ENCODE results near the gene KRTAP5-8. TPM values are rescaled to one million over a fixed set of nuclear protein-coding genes. Genes with fewer than 3 reads are reported as not detected.

KRTAP5-8 gene
- total and polyA plus RNA-seq, 2 experiments from 2014 or later = not detected

DNA sequence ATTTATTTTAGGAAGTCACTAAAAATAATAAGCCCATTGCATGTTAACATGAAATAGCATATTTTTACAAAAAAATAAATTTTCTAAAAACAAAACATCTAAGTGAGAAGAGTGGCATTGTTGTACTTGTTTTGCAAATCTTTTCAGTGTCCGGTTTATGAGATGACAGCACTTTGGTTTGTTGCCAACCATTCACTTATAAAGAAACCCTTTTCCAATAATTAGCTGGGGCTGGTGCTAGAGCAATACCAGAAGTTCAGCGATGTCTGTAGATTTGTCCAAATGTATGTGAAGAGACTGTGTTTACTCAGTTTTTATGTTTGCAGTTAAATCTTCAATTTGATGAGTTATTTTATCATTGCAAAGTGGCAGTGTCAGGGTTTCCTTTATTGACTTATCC is 32.8 kb upstream of the KRTAP5-8 start:
- no peak for TF ChIP-seq EZH2phosphoT487 (IDR thresholded peaks at IDR 0.05; ENCODE audit: unreplicated experiment)
- TF ChIP-seq ZNF331 (CRISPR knock-in tag; IDR thresholded peaks at IDR 0.05; ENCODE audit: low read depth) = no peak
- TF ChIP-seq, protein P1, sequence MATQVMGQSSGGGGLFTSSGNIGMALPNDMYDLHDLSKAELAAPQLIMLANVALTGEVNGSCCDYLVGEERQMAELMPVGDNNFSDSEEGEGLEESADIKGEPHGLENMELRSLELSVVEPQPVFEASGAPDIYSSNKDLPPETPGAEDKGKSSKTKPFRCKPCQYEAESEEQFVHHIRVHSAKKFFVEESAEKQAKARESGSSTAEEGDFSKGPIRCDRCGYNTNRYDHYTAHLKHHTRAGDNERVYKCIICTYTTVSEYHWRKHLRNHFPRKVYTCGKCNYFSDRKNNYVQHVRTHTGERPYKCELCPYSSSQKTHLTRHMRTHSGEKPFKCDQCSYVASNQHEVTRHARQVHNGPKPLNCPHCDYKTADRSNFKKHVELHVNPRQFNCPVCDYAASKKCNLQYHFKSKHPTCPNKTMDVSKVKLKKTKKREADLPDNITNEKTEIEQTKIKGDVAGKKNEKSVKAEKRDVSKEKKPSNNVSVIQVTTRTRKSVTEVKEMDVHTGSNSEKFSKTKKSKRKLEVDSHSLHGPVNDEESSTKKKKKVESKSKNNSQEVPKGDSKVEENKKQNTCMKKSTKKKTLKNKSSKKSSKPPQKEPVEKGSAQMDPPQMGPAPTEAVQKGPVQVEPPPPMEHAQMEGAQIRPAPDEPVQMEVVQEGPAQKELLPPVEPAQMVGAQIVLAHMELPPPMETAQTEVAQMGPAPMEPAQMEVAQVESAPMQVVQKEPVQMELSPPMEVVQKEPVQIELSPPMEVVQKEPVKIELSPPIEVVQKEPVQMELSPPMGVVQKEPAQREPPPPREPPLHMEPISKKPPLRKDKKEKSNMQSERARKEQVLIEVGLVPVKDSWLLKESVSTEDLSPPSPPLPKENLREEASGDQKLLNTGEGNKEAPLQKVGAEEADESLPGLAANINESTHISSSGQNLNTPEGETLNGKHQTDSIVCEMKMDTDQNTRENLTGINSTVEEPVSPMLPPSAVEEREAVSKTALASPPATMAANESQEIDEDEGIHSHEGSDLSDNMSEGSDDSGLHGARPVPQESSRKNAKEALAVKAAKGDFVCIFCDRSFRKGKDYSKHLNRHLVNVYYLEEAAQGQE (IDR thresholded peaks at IDR 0.05; ENCODE audit: unreplicated experiment) = no peak
- no peak for TF ChIP-seq EZH2 (IDR thresholded peaks at IDR 0.05; ENCODE audit: low read depth, unreplicated experiment)
- TF ChIP-seq, protein P2, sequence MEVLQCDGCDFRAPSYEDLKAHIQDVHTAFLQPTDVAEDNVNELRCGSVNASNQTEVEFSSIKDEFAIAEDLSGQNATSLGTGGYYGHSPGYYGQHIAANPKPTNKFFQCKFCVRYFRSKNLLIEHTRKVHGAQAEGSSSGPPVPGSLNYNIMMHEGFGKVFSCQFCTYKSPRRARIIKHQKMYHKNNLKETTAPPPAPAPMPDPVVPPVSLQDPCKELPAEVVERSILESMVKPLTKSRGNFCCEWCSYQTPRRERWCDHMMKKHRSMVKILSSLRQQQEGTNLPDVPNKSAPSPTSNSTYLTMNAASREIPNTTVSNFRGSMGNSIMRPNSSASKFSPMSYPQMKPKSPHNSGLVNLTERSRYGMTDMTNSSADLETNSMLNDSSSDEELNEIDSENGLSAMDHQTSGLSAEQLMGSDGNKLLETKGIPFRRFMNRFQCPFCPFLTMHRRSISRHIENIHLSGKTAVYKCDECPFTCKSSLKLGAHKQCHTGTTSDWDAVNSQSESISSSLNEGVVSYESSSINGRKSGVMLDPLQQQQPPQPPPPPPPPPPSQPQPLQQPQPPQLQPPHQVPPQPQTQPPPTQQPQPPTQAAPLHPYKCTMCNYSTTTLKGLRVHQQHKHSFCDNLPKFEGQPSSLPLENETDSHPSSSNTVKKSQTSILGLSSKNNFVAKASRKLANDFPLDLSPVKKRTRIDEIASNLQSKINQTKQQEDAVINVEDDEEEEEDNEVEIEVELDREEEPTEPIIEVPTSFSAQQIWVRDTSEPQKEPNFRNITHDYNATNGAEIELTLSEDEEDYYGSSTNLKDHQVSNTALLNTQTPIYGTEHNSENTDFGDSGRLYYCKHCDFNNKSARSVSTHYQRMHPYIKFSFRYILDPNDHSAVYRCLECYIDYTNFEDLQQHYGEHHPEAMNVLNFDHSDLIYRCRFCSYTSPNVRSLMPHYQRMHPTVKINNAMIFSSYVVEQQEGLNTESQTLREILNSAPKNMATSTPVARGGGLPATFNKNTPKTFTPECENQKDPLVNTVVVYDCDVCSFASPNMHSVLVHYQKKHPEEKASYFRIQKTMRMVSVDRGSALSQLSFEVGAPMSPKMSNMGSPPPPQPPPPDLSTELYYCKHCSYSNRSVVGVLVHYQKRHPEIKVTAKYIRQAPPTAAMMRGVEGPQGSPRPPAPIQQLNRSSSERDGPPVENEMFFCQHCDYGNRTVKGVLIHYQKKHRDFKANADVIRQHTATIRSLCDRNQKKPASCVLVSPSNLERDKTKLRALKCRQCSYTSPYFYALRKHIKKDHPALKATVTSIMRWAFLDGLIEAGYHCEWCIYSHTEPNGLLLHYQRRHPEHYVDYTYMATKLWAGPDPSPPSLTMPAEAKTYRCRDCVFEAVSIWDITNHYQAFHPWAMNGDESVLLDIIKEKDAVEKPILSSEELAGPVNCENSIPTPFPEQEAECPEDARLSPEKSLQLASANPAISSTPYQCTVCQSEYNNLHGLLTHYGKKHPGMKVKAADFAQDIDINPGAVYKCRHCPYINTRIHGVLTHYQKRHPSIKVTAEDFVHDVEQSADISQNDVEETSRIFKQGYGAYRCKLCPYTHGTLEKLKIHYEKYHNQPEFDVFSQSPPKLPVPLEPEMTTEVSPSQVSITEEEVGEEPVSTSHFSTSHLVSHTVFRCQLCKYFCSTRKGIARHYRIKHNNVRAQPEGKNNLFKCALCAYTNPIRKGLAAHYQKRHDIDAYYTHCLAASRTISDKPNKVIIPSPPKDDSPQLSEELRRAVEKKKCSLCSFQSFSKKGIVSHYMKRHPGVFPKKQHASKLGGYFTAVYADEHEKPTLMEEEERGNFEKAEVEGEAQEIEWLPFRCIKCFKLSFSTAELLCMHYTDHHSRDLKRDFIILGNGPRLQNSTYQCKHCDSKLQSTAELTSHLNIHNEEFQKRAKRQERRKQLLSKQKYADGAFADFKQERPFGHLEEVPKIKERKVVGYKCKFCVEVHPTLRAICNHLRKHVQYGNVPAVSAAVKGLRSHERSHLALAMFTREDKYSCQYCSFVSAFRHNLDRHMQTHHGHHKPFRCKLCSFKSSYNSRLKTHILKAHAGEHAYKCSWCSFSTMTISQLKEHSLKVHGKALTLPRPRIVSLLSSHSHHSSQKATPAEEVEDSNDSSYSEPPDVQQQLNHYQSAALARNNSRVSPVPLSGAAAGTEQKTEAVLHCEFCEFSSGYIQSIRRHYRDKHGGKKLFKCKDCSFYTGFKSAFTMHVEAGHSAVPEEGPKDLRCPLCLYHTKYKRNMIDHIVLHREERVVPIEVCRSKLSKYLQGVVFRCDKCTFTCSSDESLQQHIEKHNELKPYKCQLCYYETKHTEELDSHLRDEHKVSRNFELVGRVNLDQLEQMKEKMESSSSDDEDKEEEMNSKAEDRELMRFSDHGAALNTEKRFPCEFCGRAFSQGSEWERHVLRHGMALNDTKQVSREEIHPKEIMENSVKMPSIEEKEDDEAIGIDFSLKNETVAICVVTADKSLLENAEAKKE (CRISPR knock-in tag; IDR thresholded peaks at IDR 0.05) = no peak

More for the DNA sequence above, 32.8 kb upstream of the KRTAP5-8 start:
- H3K36me3 ChIP-seq (ENCODE audit: insufficient read depth) = no peaks in the 10 kb centered on the region
- ATAC-seq (no peak), DNase-seq (ENCODE audit: low spot score) (no peak)
- Mint-ChIP-seq H3K9me3 (peaks cover 43% of the 10 kb centered on the region), H3K4me3 (no peak overlapping the region; the same call in 2 of the 3 replicates), H3K27me3 (ENCODE audit: insufficient read depth, low read depth, poor library complexity) (peaks cover 15% of the 10 kb centered on the region), H3K4me1 (peaks cover 17% of the 10 kb centered on the region), H3K27ac (no peak overlapping the region), H3K36me3 (ENCODE audit: low read depth) (peaks cover 47% of the 10 kb centered on the region)
- H4K20me1 ChIP-seq (replicated peaks; ENCODE audit: insufficient read depth) = no peaks in the 10 kb centered on the region
- H3K4me1 ChIP-seq (ENCODE audit: insufficient read depth) = peaks cover 8% of the 10 kb centered on the region; the same call in 1 of the 2 replicates
- no peak overlapping the region for H2AFZ ChIP-seq
- H3K9me2 ChIP-seq (ENCODE audit: insufficient read depth) = no peaks in the 10 kb centered on the region
- no peak overlapping the region for H3K4me3 ChIP-seq
- no peaks in the 10 kb centered on the region for H3K79me2 ChIP-seq (replicated peaks; ENCODE audit: insufficient read depth)
- no peaks in the 10 kb centered on the region for H3K27me3 ChIP-seq (ENCODE audit: insufficient read depth)
- H3F3A ChIP-seq (replicated peaks; ENCODE audit: low read depth) = no peaks in the 10 kb centered on the region
- no peak overlapping the region for H3K27ac ChIP-seq (ENCODE audit: low read depth)
- no peak overlapping the region for H3K4me2 ChIP-seq
